ELR (cell line): ENCODE measurements around the gene PREX1.

ENCODE experiments used
- DNase-seq: peaks from one replicate; pipeline ENCODE4 v3.0.0-alpha.2; 2015; ENCODE audit warnings: low read depth

PREX1 gene

GRCh38 chr20:48717680-48718223 lies 110.0 kb downstream of the PREX1 start:
- no peak for DNase-seq

DNA sequence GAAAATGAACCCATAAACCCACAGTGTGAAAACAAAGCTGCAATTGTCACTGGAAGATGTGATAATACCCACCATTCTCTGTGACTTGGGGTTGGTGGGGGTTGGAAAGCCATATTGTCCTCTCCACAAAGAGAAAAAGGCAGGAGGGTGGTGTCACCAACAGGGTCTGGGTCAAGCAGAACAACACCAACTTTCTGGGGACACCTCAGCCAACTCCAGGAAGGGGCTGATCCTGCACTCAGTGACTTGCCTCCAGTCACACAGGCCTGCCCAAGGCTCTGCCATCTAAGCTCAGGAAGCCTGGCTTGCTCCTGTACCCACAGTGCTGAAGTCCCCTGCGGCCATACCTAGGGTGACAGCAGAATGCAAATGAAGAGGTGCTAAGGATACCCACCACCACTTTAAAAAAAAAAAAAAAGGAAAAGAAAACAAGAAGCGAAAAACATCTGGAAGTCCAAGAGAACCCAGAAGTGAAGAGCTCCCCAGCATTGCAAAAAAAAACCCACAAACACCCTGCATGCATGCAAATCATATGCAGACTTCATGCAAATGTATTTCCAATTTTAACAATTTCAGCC lies 110.6 kb downstream of the PREX1 start:
- DNase-seq, result no peak

GRCh38 chr20:48716541-48716940 lies 111.3 kb downstream of the PREX1 start:
- no peak for DNase-seq

DNA sequence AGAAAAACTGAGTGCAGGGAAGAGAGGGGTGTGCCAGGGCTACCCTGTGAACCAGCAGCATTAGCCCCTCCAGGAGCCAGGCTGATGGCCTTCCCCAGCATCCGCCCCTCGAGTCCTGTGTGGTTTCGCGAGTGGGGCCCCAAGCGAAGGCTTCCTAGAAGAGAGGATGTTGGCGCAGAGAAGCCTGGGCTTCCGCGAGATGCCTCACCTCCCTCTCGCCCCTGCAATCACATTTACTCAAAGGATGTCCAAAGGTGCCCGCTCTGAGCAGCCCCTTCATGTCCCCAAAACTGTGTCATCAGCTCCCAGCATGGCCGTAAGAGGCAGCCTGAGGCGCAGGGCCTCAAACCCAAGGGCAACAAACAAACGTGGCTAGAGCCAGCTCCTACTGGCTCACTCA lies 111.7 kb downstream of the PREX1 start:
- no peak for DNase-seq

DNA sequence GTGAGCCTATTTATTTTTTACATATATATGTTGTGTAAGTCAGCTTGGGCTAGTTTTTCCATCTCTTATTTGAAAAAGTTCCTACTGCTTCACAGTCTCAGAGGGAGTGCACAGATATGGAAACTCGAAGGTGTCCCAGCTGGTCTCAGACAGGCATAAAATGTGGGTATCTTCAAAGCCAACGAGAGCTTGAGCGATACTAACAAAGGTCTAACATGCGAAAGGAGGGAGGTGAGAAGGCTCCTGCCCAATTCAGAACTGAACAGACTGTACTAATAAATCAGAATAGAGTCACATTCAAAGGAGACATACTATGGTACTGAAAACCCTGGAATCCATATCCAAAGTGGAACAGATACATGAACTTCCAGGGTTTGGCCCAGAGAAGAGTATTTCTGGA lies 113.0 kb downstream of the PREX1 start:
- DNase-seq, result no peak

- no peak for DNase-seq
These were observed 115.9 kb downstream of the PREX1 start for GRCh38 chr20:48711696-48712464.

DNA sequence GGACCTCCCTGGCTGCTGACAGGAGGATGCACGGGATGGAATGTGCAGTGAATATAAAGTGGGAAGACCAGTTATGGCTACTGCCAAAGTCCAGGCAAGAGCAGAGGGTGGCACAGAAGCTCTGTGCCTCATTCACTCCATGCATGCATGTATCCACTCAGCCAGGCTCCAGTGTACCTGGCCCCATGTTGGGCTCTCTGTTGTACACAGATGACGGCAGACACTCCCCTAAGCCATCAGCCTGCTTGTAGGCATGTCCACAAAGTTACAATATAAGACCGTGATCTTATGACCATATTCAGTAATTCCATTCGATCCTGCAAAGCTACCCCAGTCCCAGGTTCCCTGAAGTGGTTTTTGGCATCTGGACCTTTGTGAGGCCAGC lies 116.8 kb downstream of the PREX1 start:
- DNase-seq, result no peak

DNA sequence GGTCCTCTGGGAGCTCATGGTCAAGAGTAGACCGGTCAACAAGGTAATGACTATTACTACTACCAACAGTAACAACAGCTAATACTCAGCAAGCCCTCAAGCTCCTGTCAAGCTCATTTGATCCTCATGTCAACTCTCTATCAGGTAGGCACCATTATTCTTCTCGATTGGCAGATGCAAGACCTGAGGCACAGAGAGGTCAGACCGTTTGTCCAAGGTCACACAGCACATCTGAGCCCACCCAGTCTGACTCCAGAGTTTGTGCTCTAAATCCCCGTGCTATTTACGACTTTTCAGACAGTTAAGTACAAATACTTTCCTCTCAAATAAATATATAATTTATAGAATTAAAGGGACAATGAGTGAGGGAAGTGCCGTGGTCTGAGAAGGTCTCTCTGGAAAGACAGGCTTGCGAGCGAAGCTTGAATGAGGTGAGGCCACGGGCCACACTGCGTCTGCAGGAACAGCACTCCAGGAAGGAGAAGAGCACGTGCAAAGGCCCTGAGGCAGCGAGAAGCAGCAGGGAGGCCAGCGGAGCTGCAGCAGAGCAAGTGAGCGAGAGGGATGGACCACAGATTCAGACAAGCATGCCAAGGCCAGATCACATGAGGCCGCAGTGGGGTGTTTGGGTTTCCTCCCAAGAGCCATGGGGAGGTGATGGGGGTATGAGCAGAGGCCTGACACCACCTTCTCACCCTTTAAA lies 117.3 kb downstream of the PREX1 start:
- DNase-seq, result no peak

DNA sequence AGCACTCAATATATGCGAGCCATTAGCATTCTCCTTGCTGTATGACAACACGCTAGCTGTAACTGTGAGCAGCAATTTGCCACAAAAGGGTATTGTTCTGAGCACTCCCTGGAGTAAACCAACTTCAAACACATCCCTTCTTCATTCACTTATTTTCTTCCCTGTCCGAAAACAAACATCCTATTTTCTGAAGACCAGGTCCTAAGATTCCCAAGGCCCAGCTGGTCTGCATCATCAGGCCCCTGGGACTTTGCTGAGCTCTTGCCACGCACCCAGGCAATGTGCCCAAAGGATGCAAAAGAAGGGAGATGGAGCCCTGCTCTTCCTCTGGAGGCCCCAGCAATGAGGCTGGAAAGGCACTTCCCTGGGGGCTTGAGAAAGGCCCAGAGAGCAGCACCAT lies 118.1 kb downstream of the PREX1 start:
- no peak for DNase-seq

GRCh38 chr20:48709058-48709691 lies 118.6 kb downstream of the PREX1 start:
- DNase-seq, result no peak

DNA sequence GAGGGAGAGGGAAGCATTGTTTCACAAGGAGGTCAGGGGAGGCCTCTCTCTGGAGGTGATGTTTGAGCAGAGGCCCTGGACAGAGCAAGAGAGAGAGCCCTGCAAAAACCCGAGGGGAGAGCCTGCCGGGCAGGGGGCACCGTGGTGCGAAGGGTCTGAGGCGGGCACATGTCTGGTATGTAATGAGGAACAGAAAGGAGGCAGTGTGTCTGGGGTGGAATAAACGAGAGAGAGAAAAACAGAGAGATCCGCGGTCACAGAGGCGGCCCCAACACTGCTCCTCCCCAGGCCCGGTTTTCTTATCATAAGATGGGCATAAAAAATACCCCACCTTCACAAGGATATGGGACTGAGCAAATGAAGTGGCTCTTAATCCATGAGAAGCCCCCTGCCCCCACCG lies 119.2 kb downstream of the PREX1 start:
- no peak for DNase-seq

- no peak for DNase-seq
These were observed 119.7 kb downstream of the PREX1 start for GRCh38 chr20:48708116-48708515.

DNA sequence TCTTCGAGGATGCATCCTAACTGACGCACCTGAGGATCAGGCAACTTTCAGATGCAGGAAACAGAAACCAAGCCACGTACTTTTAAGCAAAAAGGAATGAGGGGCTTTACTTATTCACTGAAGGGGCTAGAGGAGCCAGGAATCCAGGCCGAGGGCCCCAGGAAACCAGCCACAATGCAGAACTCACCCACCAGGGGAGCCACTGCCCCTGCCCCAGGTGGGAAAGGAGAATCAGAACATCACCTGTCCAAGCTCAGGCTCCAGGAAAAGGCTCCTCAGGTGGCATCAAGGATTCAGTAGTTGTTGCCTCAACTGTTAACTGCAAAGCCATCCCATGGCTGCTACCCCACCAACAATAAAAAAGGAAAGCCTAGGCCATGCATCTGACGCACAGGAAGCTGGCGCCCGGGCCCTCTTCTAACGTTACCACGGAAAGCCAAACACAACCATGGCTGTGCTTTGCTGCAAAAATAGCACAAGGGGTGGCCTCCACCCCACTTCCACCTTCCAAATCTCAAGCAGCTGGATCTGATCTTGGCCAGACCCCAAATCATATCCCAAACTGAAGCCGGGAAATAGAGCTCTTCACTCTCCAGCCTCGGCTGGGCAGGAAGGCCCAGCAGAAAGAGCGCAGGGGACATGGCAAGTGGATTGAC lies 121.0 kb downstream of the PREX1 start:
- no peak for DNase-seq

- no peak for DNase-seq
These were observed 121.6 kb downstream of the PREX1 start for GRCh38 chr20:48706116-48706656.

- DNase-seq, result no peak
These were observed 122.3 kb downstream of the PREX1 start for GRCh38 chr20:48705240-48706115.

DNA sequence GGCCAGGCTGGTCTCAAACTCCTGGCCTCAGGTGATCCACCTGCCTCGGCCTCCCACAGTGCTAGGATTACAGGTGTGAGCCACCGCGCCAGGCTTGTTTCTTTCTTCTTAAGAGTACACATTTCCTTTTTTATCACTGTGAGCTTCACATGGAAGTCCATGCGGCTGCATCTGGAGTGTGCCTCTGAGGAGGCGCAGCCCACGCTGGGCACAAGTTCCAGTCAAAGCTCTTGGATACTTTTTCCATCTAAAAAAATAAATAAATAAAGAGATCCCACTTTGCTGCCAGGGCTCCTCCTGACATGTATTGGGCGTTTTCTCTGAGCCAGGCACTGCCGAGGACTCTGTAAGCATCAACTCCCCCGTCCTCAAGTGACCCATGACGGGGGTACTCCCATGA lies 123.0 kb downstream of the PREX1 start:
- DNase-seq, result no peak

DNA sequence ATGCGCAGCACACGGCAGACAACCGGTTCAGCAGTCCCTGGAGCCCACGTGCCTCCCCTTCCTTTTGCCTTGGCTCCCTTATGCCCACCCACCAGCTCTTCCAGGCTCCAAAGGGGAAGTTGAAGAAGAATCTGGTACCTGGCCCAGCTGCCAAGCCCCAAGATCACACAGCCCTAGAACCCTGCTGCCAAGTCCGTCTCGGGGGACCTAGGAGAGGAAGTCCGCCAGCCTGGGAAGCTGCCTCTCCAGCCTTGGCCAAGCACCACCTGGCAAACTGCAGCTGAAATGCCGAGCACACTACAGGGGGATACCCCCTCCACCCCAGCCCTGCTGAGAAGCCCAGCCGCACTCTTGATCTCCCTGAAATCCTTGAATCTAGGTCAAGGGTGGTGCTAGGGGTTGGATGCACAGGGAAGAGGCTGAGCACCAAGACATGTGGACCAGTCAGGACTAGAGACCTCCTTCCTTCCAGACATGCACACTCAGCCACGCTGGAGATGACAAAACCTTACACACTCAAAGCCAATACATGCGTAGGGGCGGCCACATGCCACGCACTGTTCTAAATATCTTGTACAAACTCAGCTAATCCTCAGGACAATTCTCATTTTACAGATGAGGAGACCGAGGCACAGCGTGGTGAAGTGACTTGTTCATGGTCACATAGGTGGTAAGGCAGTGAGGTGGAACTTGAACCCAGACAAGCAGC lies 124.1 kb downstream of the PREX1 start:
- DNase-seq, result no peak

DNA sequence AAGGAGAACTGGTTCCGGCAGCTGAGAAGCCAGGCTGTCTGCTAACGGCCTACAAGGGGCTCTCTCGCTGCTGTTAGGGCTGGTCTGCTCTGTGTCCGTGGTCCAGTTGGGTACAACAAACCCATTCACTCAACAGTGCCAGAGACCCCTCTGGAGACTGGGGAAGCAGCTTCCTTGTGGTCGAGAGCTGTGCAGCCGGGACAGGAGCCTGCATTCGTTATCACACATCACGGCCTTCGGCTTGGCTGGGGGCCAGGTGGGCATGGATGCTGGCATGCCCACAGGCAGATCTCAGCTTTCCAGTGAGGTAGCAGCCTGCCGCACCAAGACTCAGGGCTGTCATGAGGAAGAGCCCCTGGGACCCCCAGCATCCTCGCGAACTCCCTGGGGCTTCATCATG lies 124.7 kb downstream of the PREX1 start:
- DNase-seq, result no peak

DNA sequence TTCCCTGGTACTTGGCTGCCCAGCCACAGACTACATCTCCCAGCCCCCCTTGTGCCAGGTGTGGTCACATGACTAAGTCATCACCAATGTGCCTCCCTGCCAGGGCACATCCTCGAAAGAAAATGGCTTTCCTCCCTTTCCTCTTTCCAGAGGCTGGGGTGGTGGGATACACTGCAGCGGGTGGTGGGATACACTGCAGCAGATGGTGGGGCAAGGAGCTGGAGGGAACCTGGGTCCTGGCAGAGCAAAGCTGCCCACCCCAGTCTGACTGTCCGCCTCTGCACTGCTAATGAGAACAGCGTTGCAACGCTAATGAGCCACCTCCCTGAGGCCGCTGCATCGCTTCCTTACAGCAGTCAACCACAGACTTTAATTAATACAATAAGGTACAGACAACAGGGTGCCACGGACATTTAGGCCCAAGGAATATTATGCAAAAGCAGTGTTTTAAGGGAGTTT lies 125.3 kb downstream of the PREX1 start:
- no peak for DNase-seq

- no peak for DNase-seq
These were observed 126.1 kb downstream of the PREX1 start for GRCh38 chr20:48701702-48702101.
